ENCODE measurements around the gene OR13C9.
"Not testable (repeated sequence)": the region's sequence is repeated elsewhere in the genome, so short reads cannot be mapped to it uniquely, and the experiment has no call there.

OR13C9 gene

GRCh38 chr9:104618104-104618503 is at the start of gene OR13C9:
Gene OR13C9 (minus strand): TSS chr9:104618204. CDS start chr9:104618204, 0 bp downstream.
- no peak within 1 kb of the TSS for H3K27ac Mint-ChIP-seq
- no peaks in the 10 kb centered on the region for H3K36me3 Mint-ChIP-seq (ENCODE audit: low read depth)
- no peaks in the 10 kb centered on the region for H3K27me3 Mint-ChIP-seq
- H3K9me3 Mint-ChIP-seq, result peaks cover 6% of the 10 kb centered on the region
- no peak within 1 kb of the TSS for H3K4me3 Mint-ChIP-seq
- H3K4me1 Mint-ChIP-seq (ENCODE audit: low read depth), result no peaks in the 10 kb centered on the region

- H3K4me3 Mint-ChIP-seq, result no peak overlapping the region
- H3K4me1 Mint-ChIP-seq (ENCODE audit: low read depth), result no peaks in the 10 kb centered on the region
- H3K36me3 Mint-ChIP-seq (ENCODE audit: low read depth), result no peaks in the 10 kb centered on the region
- H3K27me3 Mint-ChIP-seq, result no peaks in the 10 kb centered on the region
- no peak overlapping the region for H3K27ac Mint-ChIP-seq
- no peaks in the 10 kb centered on the region for H3K9me3 Mint-ChIP-seq
Observed at GRCh38 chr9:104658496-104659195, 40.6 kb upstream of the OR13C9 start.

GRCh38 chr9:104635456-104635855 is 17.5 kb upstream of the OR13C9 start:
- H3K4me3 Mint-ChIP-seq, result no peak overlapping the region
- no peak overlapping the region for H3K27ac Mint-ChIP-seq
- no peaks in the 10 kb centered on the region for H3K4me1 Mint-ChIP-seq (ENCODE audit: low read depth)
- H3K36me3 Mint-ChIP-seq (ENCODE audit: low read depth), result peaks cover 2% of the 10 kb centered on the region
- no peaks in the 10 kb centered on the region for H3K27me3 Mint-ChIP-seq
- H3K9me3 Mint-ChIP-seq, result peaks cover 18% of the 10 kb centered on the region

GRCh38 chr9:104633976-104634520 is 16.0 kb upstream of the OR13C9 start:
- peaks cover 10% of the 10 kb centered on the region for H3K9me3 Mint-ChIP-seq
- no peak overlapping the region for H3K4me3 Mint-ChIP-seq
- H3K27ac Mint-ChIP-seq, result no peak overlapping the region
- H3K36me3 Mint-ChIP-seq (ENCODE audit: low read depth), result no peaks in the 10 kb centered on the region
- H3K4me1 Mint-ChIP-seq (ENCODE audit: low read depth), result no peaks in the 10 kb centered on the region
- no peaks in the 10 kb centered on the region for H3K27me3 Mint-ChIP-seq

DNA sequence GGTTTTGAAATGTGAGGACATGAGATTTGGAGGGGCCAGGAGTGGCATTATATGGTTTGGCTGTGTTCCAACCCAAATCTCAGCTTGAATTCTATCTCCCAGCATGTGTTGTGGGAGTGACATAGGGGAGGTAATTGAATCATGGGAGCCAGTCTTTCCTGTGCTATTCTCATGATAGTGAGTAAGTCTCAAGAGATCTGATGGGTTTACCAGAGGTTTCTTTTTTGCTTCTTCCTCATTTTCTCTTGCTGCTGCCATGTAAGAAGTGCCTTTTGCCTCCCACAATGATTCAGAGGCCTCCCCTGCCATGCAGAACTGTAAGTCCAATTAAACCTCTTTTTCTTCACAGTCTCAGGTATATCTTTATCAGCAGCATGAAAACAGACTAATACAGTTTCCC is 8.0 kb upstream of the OR13C9 start:
- not testable (repeated sequence) for H3K27ac Mint-ChIP-seq; H3K36me3 Mint-ChIP-seq (ENCODE audit: low read depth); H3K27me3 Mint-ChIP-seq; H3K4me1 Mint-ChIP-seq (ENCODE audit: low read depth); H3K4me3 Mint-ChIP-seq
- H3K9me3 Mint-ChIP-seq, result peaks cover 12% of the 10 kb centered on the region

- no peak overlapping the region for H3K4me3 Mint-ChIP-seq
- H3K27ac Mint-ChIP-seq, result no peak overlapping the region
- H3K36me3 Mint-ChIP-seq (ENCODE audit: low read depth), result no peaks in the 10 kb centered on the region
- H3K27me3 Mint-ChIP-seq, result no peaks in the 10 kb centered on the region
- peaks cover 4% of the 10 kb centered on the region for H3K9me3 Mint-ChIP-seq
- H3K4me1 Mint-ChIP-seq (ENCODE audit: low read depth), result no peaks in the 10 kb centered on the region
Observed at GRCh38 chr9:104617418-104617817, 586 bp downstream of the OR13C9 start.

DNA sequence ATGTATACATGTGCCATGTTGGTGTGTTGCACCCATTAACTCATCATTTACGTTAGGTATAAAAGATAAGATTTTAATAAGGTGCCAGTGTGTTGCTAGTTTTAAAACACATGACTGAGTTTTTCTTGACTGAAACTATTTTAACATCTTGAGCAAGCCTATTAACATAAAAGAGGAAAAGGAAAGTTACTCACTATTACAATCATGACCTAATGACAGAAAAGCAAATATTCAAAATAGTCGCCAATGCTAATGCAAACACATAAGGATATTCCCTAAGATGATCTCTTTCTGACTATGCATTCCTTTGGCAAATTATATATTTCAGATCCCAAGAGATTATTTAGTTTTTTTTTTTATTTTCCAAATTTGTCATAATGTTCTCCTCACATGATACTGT is 6.8 kb downstream of the OR13C9 start:
- no peaks in the 10 kb centered on the region for H3K4me1 Mint-ChIP-seq (ENCODE audit: low read depth)
- H3K27me3 Mint-ChIP-seq, result no peaks in the 10 kb centered on the region
- no peaks in the 10 kb centered on the region for H3K9me3 Mint-ChIP-seq
- H3K36me3 Mint-ChIP-seq (ENCODE audit: low read depth), result no peaks in the 10 kb centered on the region
- no peak overlapping the region for H3K27ac Mint-ChIP-seq
- H3K4me3 Mint-ChIP-seq, result no peak overlapping the region

GRCh38 chr9:104608336-104608735 is 9.7 kb downstream of the OR13C9 start:
- H3K4me3 Mint-ChIP-seq, result no peak overlapping the region
- no peak overlapping the region for H3K27ac Mint-ChIP-seq
- H3K36me3 Mint-ChIP-seq (ENCODE audit: low read depth), result no peaks in the 10 kb centered on the region
- no peaks in the 10 kb centered on the region for H3K4me1 Mint-ChIP-seq (ENCODE audit: low read depth)
- H3K27me3 Mint-ChIP-seq, result no peaks in the 10 kb centered on the region
- no peaks in the 10 kb centered on the region for H3K9me3 Mint-ChIP-seq

- no peaks in the 10 kb centered on the region for H3K4me1 Mint-ChIP-seq (ENCODE audit: low read depth)
- no peaks in the 10 kb centered on the region for H3K36me3 Mint-ChIP-seq (ENCODE audit: low read depth)
- no peaks in the 10 kb centered on the region for H3K27me3 Mint-ChIP-seq
- no peaks in the 10 kb centered on the region for H3K9me3 Mint-ChIP-seq
- no peak overlapping the region for H3K27ac Mint-ChIP-seq
- no peak overlapping the region for H3K4me3 Mint-ChIP-seq
Observed at GRCh38 chr9:104606152-104606551, 11.9 kb downstream of the OR13C9 start.

- not testable (repeated sequence) for H3K9me3 Mint-ChIP-seq; H3K27me3 Mint-ChIP-seq; H3K27ac Mint-ChIP-seq; H3K4me1 Mint-ChIP-seq (ENCODE audit: low read depth); H3K36me3 Mint-ChIP-seq (ENCODE audit: low read depth); H3K4me3 Mint-ChIP-seq
Observed at GRCh38 chr9:104605527-104605926, 12.5 kb downstream of the OR13C9 start, which contains the start of gene OR13C2. Gene OR13C2 (minus strand): TSS chr9:104605627. CDS start chr9:104605627, 0 bp downstream.

- no peak overlapping the region for H3K27ac Mint-ChIP-seq
- no peaks in the 10 kb centered on the region for H3K36me3 Mint-ChIP-seq (ENCODE audit: low read depth)
- H3K9me3 Mint-ChIP-seq, result no peaks in the 10 kb centered on the region
- no peak overlapping the region for H3K4me3 Mint-ChIP-seq
- no peaks in the 10 kb centered on the region for H3K27me3 Mint-ChIP-seq
- H3K4me1 Mint-ChIP-seq (ENCODE audit: low read depth), result no peaks in the 10 kb centered on the region
Observed at GRCh38 chr9:104604801-104605200, 13.2 kb downstream of the OR13C9 start.

DNA sequence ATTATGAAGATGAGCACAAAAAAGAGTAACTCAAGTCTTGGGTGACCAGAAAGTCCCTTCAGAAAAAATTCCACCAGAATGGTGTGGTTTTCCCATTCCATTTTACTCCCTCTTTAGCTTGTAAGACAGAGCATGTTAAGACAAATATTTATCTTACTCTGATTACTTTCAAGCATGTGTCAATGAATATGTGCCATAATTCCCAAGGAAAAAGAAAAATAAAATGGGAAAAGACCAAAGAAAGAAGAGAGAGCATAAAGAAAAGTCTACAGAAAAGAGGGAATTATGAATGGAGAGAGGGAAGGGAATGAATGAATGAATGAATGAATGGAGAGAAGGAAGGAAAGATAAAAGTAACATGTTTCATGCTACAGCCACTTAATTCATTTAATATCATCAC is 18.7 kb downstream of the OR13C9 start, which contains the start of gene OR13C5:
TSS of gene OR13C5 (minus strand) at position 101 of the 400 bp plus-strand sequence. CDS start at position 101, 0 bp downstream.
- H3K9me3 Mint-ChIP-seq; H3K4me1 Mint-ChIP-seq (ENCODE audit: low read depth); H3K4me3 Mint-ChIP-seq; H3K27ac Mint-ChIP-seq; H3K27me3 Mint-ChIP-seq; H3K36me3 Mint-ChIP-seq (ENCODE audit: low read depth): not testable (repeated sequence)

DNA sequence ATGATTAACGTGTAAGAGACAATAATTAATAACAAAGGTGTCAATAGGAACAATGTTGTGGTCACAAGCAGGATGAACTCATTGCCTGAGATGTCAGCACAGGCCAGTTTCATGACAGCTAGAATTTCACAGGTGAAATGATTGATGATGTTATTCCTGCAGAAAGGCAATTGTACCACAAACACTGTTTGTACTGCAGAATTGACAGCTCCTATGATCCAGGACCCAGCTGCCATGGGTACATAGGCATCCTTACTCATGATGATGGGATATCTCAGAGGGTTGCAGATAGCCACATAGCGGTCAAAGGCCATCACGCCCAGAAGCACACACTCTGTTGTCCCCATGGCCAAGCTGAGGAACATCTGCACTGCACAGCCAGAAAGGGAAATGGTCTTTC is 19.3 kb downstream of the OR13C9 start:
- not testable (repeated sequence) for H3K4me3 Mint-ChIP-seq; H3K36me3 Mint-ChIP-seq (ENCODE audit: low read depth); H3K4me1 Mint-ChIP-seq (ENCODE audit: low read depth); H3K27ac Mint-ChIP-seq; H3K9me3 Mint-ChIP-seq; H3K27me3 Mint-ChIP-seq

- H3K27ac Mint-ChIP-seq, result no peak overlapping the region
Observed at GRCh38 chr9:104589626-104590025, 28.4 kb downstream of the OR13C9 start.

GRCh38 chr9:104586496-104587180 is 31.4 kb downstream of the OR13C9 start:
- no peak overlapping the region for H3K27ac Mint-ChIP-seq
- no peaks in the 10 kb centered on the region for H3K36me3 Mint-ChIP-seq (ENCODE audit: low read depth)
- H3K4me3 Mint-ChIP-seq, result no peak overlapping the region
- H3K9me3 Mint-ChIP-seq, result peaks cover 4% of the 10 kb centered on the region
- H3K4me1 Mint-ChIP-seq (ENCODE audit: low read depth), result no peaks in the 10 kb centered on the region
- H3K27me3 Mint-ChIP-seq, result no peaks in the 10 kb centered on the region

More at GRCh38 chr9:104589626-104590025, 28.4 kb downstream of the OR13C9 start:
- Mint-ChIP-seq H3K36me3 (ENCODE audit: low read depth) (no peaks in the 10 kb centered on the region), H3K4me1 (ENCODE audit: low read depth) (no peaks in the 10 kb centered on the region), H3K4me3 (no peak overlapping the region), H3K9me3 (peaks cover 15% of the 10 kb centered on the region), H3K27me3 (no peaks in the 10 kb centered on the region)

All from stimulated activated naive CD8-positive, alpha-beta T cell treated with anti-CD3 and anti-CD28 coated beads, Interleukin-15, Interleukin-2, amounts not matched to agents 100 ng/mL and 50 ng/mL, for 24 hours (primary cell).